Activated gamma-delta T cell treated with anti-CD3 and anti-CD28 coated beads, Interleukin-2, amount 50 U/mL, for 16 hours (primary cell): ENCODE data around the gene MTHFR.

Experiments
- DNase-seq: peaks from one replicate; pipeline ENCODE4 v3.0.0-alpha.2; 2020; ENCODE audit warnings: low read depth

Gene MTHFR

GRCh38 chr1:11753555-11754208 lies 52.1 kb downstream of the MTHFR start:
- DNase-seq = no peak

- DNase-seq = no peak
Observed at GRCh38 chr1:11752359-11753088, 53.2 kb downstream of the MTHFR start.

- DNase-seq = no peak
Observed at GRCh38 chr1:11751087-11751486, 54.7 kb downstream of the MTHFR start.

GRCh38 chr1:11749996-11750395 lies 55.8 kb downstream of the MTHFR start:
- no peak for DNase-seq

- DNase-seq = peak; percentile 17
Observed at GRCh38 chr1:11749203-11749689, 56.5 kb downstream of the MTHFR start.

- no peak for DNase-seq
Observed at GRCh38 chr1:11748294-11749202, 57.2 kb downstream of the MTHFR start.

- DNase-seq = no peak
Observed at GRCh38 chr1:11746795-11747487, 58.8 kb downstream of the MTHFR start.

- no peak for DNase-seq
Observed at GRCh38 chr1:11746092-11746491, 59.7 kb downstream of the MTHFR start.

GRCh38 chr1:11744287-11744686 lies 61.5 kb downstream of the MTHFR start:
- no peak for DNase-seq

GRCh38 chr1:11741919-11742558 lies 63.7 kb downstream of the MTHFR start:
- DNase-seq = no peak

- DNase-seq = no peak
Observed at GRCh38 chr1:11741482-11741881, 64.3 kb downstream of the MTHFR start.

GRCh38 chr1:11740258-11741192 lies 65.2 kb downstream of the MTHFR start:
- DNase-seq = peak; percentile 22

GRCh38 chr1:11738783-11739182 lies 67.0 kb downstream of the MTHFR start:
- no peak for DNase-seq

GRCh38 chr1:11738096-11738495 lies 67.7 kb downstream of the MTHFR start:
- no peak for DNase-seq

GRCh38 chr1:11736746-11737639 lies 68.8 kb downstream of the MTHFR start:
- DNase-seq = peak; percentile 13

- DNase-seq = peak; percentile 68
Observed at GRCh38 chr1:11735854-11736745, 69.7 kb downstream of the MTHFR start, which contains the start of gene AGTRAP. Gene AGTRAP (plus strand): TSS chr1:11736136. CDS start chr1:11736209, 73 bp downstream.
